Measurements from ENCODE around the gene WDR44.
"Not testable (repeated sequence)": the region's sequence is repeated elsewhere in the genome, so short reads cannot be mapped to it uniquely, and the experiment has no call there.

WDR44 gene

DNA sequence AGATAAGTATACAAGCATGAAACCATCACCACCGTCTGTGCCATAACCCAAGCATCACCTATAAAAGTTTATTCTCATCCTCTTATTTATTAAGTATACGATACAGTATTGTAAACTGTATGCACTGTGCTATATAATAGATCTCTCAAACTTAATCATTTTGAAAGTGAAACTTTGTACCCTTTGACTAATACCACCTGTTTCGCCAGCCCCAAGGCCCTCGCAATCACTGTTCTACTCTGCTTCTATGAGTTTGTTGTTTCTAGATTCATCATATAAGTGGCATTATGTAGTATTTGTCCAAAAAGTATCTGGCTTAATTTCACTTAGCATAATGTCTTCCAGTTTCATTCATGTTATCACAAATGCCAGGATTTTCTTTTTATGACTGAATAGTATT lies 77.7 kb downstream of the WDR44 start:
- Mint-ChIP-seq H3K27me3 (no peaks in the 10 kb centered on the region), H3K4me3 (no peak overlapping the region), H3K9me3 (no peaks in the 10 kb centered on the region), H3K27ac (no peak overlapping the region), H3K4me1 (peaks cover 11% of the 10 kb centered on the region), H3K36me3 (peaks cover 12% of the 10 kb centered on the region)

DNA sequence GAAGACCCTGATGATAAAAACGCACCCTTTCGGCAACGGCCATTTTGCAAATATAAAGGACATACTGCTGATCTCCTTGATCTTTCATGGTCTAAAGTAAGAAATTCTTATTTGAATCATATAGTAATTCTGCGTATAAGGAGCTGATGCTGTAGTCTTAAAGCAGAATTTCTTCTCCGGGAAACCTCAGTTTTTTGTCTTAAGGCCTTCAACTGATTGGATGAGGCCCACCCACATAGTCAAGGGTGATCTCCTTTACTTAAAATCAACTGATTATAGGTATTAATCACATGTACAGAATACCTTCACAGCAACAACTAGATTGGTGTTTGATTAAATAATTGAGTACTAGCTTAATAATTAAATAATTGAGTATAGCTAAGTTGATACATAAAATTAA lies 86.9 kb downstream of the WDR44 start:
- Mint-ChIP-seq H3K36me3 (peaks cover 2% of the 10 kb centered on the region), H3K27ac (no peak overlapping the region), H3K9me3 (no peaks in the 10 kb centered on the region), H3K27me3 (no peaks in the 10 kb centered on the region), H3K4me3 (no peak overlapping the region), H3K4me1 (no peaks in the 10 kb centered on the region)

DNA sequence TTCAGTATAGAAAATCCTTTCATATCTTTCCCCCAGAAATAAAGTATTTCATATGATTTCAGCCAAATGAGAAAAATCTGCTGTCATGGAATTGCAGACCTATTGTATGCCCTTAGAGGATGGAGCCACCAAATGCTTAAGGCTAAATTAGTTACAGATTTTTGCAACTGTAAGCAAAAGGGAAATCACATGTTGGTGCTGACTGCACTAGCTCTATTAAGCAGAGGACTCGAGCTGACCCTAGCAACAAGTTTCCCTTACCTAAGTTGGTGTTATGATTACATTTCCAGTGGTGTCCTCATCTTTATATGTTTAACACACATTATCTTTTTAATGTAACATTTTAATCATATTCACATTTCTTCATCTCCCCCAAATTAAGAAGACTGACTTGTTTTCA lies 91.4 kb downstream of the WDR44 start:
- no peak overlapping the region for H3K27ac Mint-ChIP-seq
- H3K9me3 Mint-ChIP-seq: no peaks in the 10 kb centered on the region
- no peak overlapping the region for H3K4me3 Mint-ChIP-seq
- H3K27me3 Mint-ChIP-seq: no peaks in the 10 kb centered on the region
- no peaks in the 10 kb centered on the region for H3K4me1 Mint-ChIP-seq
- H3K36me3 Mint-ChIP-seq: peaks cover 2% of the 10 kb centered on the region

DNA sequence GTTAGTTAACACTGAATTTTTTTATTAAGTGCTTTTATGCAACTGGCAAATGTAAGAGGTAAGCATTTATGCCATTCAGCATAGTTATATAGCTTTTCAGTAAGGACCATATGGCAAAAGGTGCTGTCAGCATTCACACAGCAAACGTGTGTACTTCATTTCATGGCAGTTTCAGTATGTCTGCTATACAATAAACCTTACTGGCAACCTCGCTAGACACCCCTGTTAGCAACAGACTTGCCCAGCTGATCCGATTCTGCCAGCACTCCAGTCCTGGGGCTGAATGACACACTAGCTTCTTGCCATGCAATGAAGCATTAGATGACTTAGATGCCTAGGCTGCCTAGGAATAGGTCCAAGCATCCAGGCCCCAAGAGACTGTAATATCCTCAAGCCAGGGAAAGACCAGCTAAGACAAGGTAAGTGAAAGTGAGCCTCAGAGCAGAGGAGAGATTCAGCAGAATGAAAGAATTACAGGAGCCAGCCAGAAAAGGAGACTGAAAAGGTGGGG lies 102.4 kb downstream of the WDR44 start:
- Mint-ChIP-seq H3K27ac (no peak overlapping the region), H3K4me3 (no peak overlapping the region), H3K27me3 (no peaks in the 10 kb centered on the region), H3K36me3 (peaks cover 2% of the 10 kb centered on the region), H3K4me1 (no peaks in the 10 kb centered on the region), H3K9me3 (no peaks in the 10 kb centered on the region)

DNA sequence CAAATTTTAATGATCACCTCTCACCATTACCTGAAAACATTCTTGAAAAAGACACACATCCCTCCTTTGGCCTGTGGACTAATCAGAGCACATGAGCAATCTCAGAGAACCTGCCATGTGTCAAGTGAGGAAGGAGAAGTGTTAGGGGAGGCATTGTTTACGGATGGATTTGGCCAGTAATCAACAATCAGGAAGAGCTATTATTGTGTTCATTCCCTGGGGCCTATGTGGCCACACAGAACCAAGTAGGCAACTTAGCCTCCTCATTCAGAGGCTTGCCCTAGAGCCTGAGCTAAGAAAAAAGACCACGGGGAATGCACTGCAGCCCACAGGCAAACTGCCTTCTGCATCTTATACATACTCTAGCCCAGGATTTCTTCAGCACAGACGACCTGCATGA lies 109.1 kb downstream of the WDR44 start:
- Mint-ChIP-seq H3K9me3 (no peaks in the 10 kb centered on the region), H3K4me3 (no peak overlapping the region), H3K4me1 (peaks cover 4% of the 10 kb centered on the region), H3K36me3 (no peaks in the 10 kb centered on the region), H3K27me3 (no peaks in the 10 kb centered on the region), H3K27ac (no peak overlapping the region)

DNA sequence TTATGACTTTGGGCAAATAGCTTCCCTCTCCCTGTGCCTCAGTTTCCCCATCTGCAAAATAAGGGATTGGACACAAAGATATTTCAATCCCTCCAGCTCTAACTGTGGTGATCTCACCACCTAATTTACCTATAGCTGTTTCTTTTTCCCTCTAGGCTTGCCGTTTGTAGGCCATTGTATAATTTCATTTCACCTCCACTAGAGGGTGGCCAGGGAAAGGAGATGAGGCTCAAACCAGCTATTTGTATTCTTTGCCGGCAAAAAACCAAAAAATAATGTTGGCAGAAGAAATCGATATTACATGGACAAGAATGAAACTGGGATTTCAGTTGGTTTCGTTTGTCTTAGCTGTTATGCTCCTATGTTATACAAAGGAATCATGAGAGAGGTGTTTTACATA lies 113.6 kb downstream of the WDR44 start:
- peaks cover 4% of the 10 kb centered on the region for H3K4me1 Mint-ChIP-seq
- no peaks in the 10 kb centered on the region for H3K27me3 Mint-ChIP-seq

DNA sequence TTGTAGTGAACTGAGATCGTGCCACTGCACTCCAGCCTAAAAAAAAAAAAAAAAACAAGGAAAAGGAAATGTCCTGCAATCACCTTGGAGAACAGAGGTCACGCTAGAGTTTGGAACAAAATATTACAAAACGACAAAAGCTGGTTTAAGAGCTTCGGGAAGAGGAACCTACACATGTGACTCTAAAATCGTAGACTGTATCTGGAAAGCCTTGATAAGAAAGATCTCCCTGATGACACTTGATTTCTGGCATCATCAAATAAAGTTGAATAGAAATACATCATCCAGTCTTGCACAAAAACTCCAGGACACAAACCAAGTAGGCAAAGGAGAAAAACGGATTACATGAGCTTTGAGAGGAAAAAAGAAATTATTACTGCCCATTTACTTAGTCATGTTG lies 118.6 kb downstream of the WDR44 start:
- Mint-ChIP-seq H3K9me3 (no peaks in the 10 kb centered on the region), H3K27ac (no peak overlapping the region), H3K36me3 (no peaks in the 10 kb centered on the region), H3K4me3 (no peak overlapping the region), H3K4me1 (peaks cover 2% of the 10 kb centered on the region), H3K27me3 (no peaks in the 10 kb centered on the region)

More for the DNA sequence above, 113.6 kb downstream of the WDR44 start:
- Mint-ChIP-seq H3K9me3 (no peaks in the 10 kb centered on the region), H3K4me3 (no peak overlapping the region), H3K27ac (no peak overlapping the region), H3K36me3 (no peaks in the 10 kb centered on the region)

DNA sequence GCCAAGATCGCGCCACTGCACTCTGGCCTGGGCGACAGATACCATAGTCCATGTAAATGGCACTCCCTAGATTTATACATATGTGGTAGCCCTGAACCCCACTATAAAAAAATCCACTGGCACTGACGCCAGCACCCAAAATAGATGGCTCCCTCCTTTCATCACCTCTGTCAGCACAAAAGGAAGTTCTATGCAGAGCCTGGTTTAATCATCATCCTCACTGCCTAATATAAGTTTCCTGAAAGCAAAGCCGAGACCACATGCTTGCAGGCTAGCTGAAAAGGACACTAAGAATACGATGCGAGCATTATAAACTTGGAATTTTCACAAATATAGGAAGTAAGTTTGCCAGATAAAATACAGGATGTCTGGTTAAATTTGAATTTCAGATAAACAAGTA lies 122.2 kb downstream of the WDR44 start:
- Mint-ChIP-seq H3K27ac (no peak overlapping the region), H3K4me1 (no peaks in the 10 kb centered on the region), H3K4me3 (no peak overlapping the region), H3K27me3 (no peaks in the 10 kb centered on the region), H3K36me3 (no peaks in the 10 kb centered on the region), H3K9me3 (no peaks in the 10 kb centered on the region)

DNA sequence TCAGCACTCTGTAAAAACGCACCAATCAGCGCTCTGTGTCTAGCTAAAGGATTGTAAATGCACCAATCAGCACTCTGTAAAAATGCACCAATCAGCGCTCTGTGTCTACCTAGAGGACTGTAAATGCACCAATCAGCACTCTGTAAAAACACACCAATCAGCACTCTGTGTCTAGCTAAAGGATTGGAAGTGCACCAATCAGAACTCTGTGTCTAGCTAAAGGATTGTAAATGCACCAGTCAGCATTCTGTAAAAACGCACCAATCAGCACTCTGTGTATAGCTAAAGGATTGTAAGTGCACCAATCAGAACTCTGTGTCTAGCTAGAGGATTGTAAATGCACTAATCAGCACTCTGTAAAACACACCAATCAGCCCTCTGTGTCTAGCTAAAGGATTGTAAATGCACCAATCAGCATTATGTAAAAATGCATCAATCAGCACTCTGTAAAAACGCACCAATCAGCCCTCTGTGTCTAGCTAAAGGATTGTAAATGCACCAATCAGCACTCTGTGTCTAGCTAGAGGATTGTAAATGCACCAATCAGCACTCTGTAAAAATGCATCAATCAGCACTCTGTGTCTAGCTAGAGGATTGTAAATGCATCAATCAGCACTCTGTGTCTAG lies 124.9 kb downstream of the WDR44 start:
- not testable (repeated sequence) for H3K36me3 Mint-ChIP-seq, H3K4me3 Mint-ChIP-seq, H3K9me3 Mint-ChIP-seq, H3K27me3 Mint-ChIP-seq, H3K27ac Mint-ChIP-seq, H3K4me1 Mint-ChIP-seq

DNA sequence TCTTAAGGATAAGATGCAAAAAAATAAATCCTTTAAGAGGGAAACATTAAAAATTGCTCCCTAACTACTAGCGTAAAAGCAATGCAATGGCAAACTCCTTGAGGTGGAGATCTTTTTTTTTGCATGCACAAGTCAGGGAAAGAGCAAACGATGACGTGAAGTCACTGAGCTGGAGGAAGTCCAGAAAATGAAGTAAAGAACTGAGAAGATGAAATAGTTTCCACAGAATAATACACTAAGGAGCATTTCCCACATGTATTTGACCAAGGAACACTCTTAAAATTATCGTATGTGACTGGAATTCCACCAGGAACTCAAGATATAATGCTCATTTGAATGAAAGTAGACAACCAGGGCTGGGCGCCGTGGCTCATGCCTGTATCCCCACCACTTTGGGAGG lies 128.7 kb downstream of the WDR44 start:
- Mint-ChIP-seq H3K4me3 (no peak overlapping the region), H3K27me3 (no peaks in the 10 kb centered on the region)

DNA sequence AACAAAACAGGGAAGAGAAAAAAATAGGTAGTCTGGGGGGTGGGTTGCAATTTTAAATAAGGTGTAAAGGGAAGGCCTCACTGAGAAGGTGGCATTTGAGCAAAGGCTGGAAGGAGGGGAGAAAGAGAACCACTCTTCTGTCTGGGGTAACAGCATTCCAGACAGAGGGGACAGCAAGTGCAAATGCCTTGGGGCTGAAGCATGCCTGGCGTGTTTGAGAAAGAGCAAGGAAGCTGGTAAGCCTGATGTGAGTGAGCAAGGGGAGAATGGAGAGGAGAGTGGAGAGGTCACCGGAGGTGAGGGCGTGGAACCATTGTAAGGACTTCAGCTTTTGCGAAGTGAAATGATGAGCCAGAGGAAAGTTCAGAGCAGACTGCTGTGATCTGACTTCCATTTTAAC lies 130.0 kb downstream of the WDR44 start:
- no peak overlapping the region for H3K4me3 Mint-ChIP-seq
- H3K36me3 Mint-ChIP-seq: no peaks in the 10 kb centered on the region
- H3K27me3 Mint-ChIP-seq: no peaks in the 10 kb centered on the region
- no peaks in the 10 kb centered on the region for H3K9me3 Mint-ChIP-seq
- H3K4me1 Mint-ChIP-seq: no peaks in the 10 kb centered on the region
- H3K27ac Mint-ChIP-seq: no peak overlapping the region

More for the DNA sequence above, 128.7 kb downstream of the WDR44 start:
- no peaks in the 10 kb centered on the region for H3K36me3 Mint-ChIP-seq
- no peak overlapping the region for H3K27ac Mint-ChIP-seq
- no peaks in the 10 kb centered on the region for H3K9me3 Mint-ChIP-seq
- no peaks in the 10 kb centered on the region for H3K4me1 Mint-ChIP-seq

DNA sequence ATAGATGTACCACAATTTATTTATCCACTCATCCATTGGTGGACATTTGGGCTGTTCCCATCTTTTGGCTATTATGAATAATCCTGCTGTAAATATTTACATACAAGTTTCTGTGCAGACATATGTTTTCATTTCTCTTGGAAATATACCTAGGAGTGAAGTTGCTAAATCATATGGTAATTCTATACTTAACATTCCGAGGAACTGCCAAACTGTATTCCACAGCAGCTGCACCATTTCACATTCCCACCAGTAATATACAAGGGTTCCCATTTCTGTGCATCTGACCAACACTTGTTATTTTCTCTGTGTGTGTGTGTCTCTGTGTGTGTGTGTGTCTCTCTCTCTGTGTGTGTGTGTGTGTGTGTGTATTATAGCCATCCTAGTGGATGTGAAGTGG lies 134.3 kb downstream of the WDR44 start:
- no peak overlapping the region for H3K4me3 Mint-ChIP-seq
- H3K27ac Mint-ChIP-seq: no peak overlapping the region
- H3K27me3 Mint-ChIP-seq: no peaks in the 10 kb centered on the region
- no peaks in the 10 kb centered on the region for H3K36me3 Mint-ChIP-seq
- no peaks in the 10 kb centered on the region for H3K9me3 Mint-ChIP-seq
- no peaks in the 10 kb centered on the region for H3K4me1 Mint-ChIP-seq

DNA sequence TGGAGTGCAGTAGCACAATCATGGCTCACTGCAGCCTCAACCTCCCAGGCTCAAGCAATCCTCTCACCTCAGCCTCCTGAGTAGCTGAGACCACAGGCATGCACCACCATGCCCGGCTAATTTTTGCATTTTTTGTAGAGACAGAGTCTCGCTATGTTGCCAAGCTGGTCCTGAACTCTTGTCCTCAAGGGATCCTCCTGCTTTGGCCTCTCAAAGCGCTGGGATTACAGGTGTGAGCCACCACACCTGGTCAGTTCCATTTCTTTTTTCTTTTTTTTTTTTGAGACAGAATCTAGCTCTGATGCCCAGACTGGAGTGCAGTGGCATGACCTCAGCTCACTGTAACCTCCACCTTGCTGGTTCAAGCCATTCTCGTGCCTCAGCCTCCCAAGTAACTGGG lies 136.5 kb downstream of the WDR44 start:
- H3K36me3 Mint-ChIP-seq, H3K27ac Mint-ChIP-seq, H3K9me3 Mint-ChIP-seq, H3K27me3 Mint-ChIP-seq, H3K4me1 Mint-ChIP-seq, H3K4me3 Mint-ChIP-seq: not testable (repeated sequence)

DNA sequence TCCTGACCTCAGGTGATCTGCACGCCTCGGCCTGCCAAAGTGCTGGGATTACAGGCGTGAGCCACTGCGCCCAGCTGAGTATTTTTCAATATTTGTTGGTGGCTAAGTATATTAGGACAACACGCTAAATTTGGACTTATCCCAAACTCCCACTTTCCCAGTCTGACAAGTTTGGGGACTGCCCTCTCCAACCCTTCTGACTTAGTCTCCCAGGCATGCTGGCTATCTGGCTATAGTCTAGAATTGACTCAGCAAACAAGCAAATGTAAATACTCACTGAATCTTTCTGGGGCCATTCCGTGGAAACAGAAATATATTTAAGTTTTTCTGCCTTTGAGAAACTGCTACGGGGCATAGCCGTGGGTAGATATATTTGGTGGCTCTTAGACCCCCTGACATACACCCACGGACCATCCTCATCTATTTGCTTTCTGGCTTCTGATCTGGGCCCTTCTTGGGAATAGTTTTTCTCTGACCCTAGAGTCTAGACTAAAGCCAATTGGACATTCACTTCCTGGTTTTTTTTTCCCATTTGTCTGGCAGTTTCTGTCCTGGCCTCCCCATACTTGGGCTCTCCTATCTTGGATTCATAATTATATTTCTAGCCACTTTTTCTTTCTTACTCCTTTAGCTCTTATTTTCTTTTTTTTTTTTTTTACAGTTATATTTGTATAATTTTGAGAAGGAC lies 138.5 kb downstream of the WDR44 start:
- H3K27ac Mint-ChIP-seq: no peak overlapping the region

DNA sequence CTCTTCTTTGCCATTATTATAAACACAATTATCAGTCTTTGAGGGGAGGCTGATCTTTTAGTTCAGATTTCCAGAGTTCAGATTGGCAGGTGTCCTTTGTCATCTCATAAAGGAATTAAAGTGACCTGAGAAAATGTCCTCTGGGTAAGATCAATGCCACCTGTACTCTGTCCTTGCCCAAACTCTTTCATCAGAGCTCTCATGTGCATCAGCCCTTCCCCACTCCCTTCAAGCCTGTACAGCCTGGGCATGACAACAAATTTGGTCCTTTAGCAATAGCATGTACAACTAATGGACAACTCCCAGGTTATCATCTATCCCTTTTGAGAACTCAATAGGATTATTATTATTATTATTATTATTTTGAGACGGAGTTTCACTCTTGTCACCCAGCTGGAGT lies 140.8 kb downstream of the WDR44 start:
- H3K36me3 Mint-ChIP-seq, H3K27ac Mint-ChIP-seq, H3K27me3 Mint-ChIP-seq, H3K4me3 Mint-ChIP-seq, H3K9me3 Mint-ChIP-seq, H3K4me1 Mint-ChIP-seq: not testable (repeated sequence)

More for the DNA sequence above, 138.5 kb downstream of the WDR44 start:
- H3K4me3 Mint-ChIP-seq: no peak overlapping the region
- H3K36me3 Mint-ChIP-seq: no peaks in the 10 kb centered on the region
- H3K9me3 Mint-ChIP-seq: no peaks in the 10 kb centered on the region
- H3K4me1 Mint-ChIP-seq: no peaks in the 10 kb centered on the region
- H3K27me3 Mint-ChIP-seq: no peaks in the 10 kb centered on the region

DNA sequence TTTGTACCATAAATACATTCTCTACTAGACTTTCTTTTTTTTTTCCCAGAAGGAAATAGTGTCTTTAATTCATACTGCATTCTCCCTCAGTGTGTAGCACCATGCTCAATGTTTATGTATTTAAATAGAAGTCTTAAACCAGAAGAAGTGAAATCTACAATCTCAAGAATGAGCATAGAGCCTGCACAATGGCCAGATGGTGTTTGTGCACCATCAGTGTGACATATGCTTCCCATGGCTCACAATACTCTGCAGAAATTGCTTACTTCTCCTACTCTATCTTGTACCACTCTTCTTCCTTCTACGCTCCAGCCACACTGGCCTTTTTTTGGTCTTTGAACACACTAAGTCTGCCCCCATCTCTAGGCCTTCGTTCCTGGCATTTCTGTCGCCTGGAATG lies 147.1 kb downstream of the WDR44 start:
- H3K27me3 Mint-ChIP-seq: no peaks in the 10 kb centered on the region
- H3K4me3 Mint-ChIP-seq: no peak overlapping the region
- H3K9me3 Mint-ChIP-seq: no peaks in the 10 kb centered on the region
- H3K4me1 Mint-ChIP-seq: peaks cover 18% of the 10 kb centered on the region
- H3K27ac Mint-ChIP-seq: no peak overlapping the region
- no peaks in the 10 kb centered on the region for H3K36me3 Mint-ChIP-seq
